Activated B cell treated with CpG ODN at 0.5 μM for 24 hours (primary cell): ENCODE data around the gene ZNF593. TPM values are rescaled to one million over a fixed set of nuclear protein-coding genes. Genes with fewer than 3 reads are reported as not detected.

Source experiments
- ATAC-seq: fragments of 200-7000 bp; cut with Tn5 transposase; one replicate; pipeline ENCODE4 v1.10.0; 2021; ENCODE audit warnings: low read depth, mild to moderate bottlenecking, moderate library complexity
- CTCF ChIA-PET: fragments of 350-600 bp; sonication (Branson Sonifier 250); formaldehyde crosslinking; loops from one replicate; lab custom pipeline; 2021; ENCODE audit warnings: antibody characterized with exemption; lab: Charles Lee
- POLR2A ChIA-PET: fragments of 350-600 bp; sonication (Branson Sonifier 250); formaldehyde crosslinking; loops from one replicate; lab custom pipeline; 2021; ENCODE audit warnings: antibody characterized with exemption; lab: Charles Lee
- DNase-seq: peaks from one replicate; pipeline ENCODE4 v3.0.0; 2022
- H3K27ac Mint-ChIP-seq: one replicate; pipeline ENCODE4 v1.8.0; 2020; ENCODE audit warnings: mixed read lengths
- H3K27me3 Mint-ChIP-seq: one replicate; pipeline ENCODE4 v1.8.0; 2021; ENCODE audit warnings: mixed read lengths
- H3K36me3 Mint-ChIP-seq: one replicate; pipeline ENCODE4 v1.8.0; 2021; ENCODE audit warnings: low read depth, mixed read lengths
- H3K4me1 Mint-ChIP-seq: one replicate; pipeline ENCODE4 v1.8.0; 2021; ENCODE audit warnings: mixed read lengths
- H3K4me3 Mint-ChIP-seq: one replicate; pipeline ENCODE4 v1.8.0; 2020; ENCODE audit warnings: mild to moderate bottlenecking, mixed read lengths
- H3K9me3 Mint-ChIP-seq: one replicate; pipeline ENCODE4 v1.8.0; 2020; ENCODE audit warnings: mixed read lengths
- CTCF ChIP-seq: fragments of 200-600 bp; IDR thresholded peaks from one replicate; pipeline ENCODE4 v1.8.0; 2022; ENCODE audit warnings: antibody characterized with exemption, mild to moderate bottlenecking
- intact Hi-C: fragments of 100-400 bp; cut with micrococcal nuclease; formaldehyde crosslinking; loops from one replicate; pipeline ENCODE4 v1.15.1; 2024
- total RNA-seq: library from RNA; stranded (reverse); gene quantifications from 2 replicates; pipeline ENCODE4 v1.2.3, GENCODE V29; 2022

Gene ZNF593
- total RNA-seq, 1 donor from 2014 or later: 36.0 TPM

GRCh38 chr1:26169198-26169554, 532 bp upstream of the ZNF593 start:
- no peak for TF ChIP-seq CTCF
- POLR2A ChIA-PET: interaction anchor here (0.6 to 1.8 kb wide), 9 partner anchors 12 to 263 kb away, joined by 3 to 13 read pairs (median 4); partner anchors contain the start of genes CD52, CEP85 and DHDDS
- Mint-ChIP-seq H3K4me1 (peaks cover 20% of the 10 kb centered on the region), H3K27ac (peak overlapping the region; percentile 41), H3K36me3 (no peaks in the 10 kb centered on the region), H3K27me3 (no peaks in the 10 kb centered on the region), H3K4me3 (peak overlapping the region; percentile 91), H3K9me3 (no peaks in the 10 kb centered on the region)
- DNase-seq (no peak), ATAC-seq (no peak)
- CTCF ChIA-PET: interaction anchor here (0.6 to 3.1 kb wide), 15 partner anchors 11 to 303 kb away, joined by 3 to 35 read pairs (median 4); partner anchors contain the start of genes CD52, CEP85 and HMGN2
- intact Hi-C loops: loop anchor here (1.0 to 2.0 kb wide), 4 partner anchors 58 to 194 kb away; partner anchors contain the start of genes CEP85 and PDIK1L

- intact Hi-C loops: no loop called here
- ChIA-PET CTCF (interaction anchor here (1.0 to 3.1 kb wide), 8 partner anchors 14 to 247 kb away, joined by 3 to 35 read pairs (median 6); partner anchors contain the start of gene CEP85), POLR2A (interaction anchor here (1.2 to 1.8 kb wide), 4 partner anchors 14 to 262 kb away, joined by 3 to 13 read pairs (median 8); partner anchors contain the start of genes CEP85 and DHDDS)
- TF ChIP-seq CTCF: no peak
- DNase-seq (no peak), ATAC-seq (no peak)
- H3K9me3 Mint-ChIP-seq: no peaks in the 10 kb centered on the region
- H3K4me3 Mint-ChIP-seq: peak overlapping the region; percentile 91
- peak overlapping the region; percentile 84 for H3K27ac Mint-ChIP-seq
- no peaks in the 10 kb centered on the region for H3K36me3 Mint-ChIP-seq
- H3K27me3 Mint-ChIP-seq: no peaks in the 10 kb centered on the region
- H3K4me1 Mint-ChIP-seq: peaks cover 16% of the 10 kb centered on the region
These were observed 739 bp downstream of the ZNF593 start for GRCh38 chr1:26170472-26170821.

GRCh38 chr1:26171084-26172072, 1.7 kb downstream of the ZNF593 start, which contains the start of gene ZNF593OS:
Gene ZNF593OS (minus strand): TSS chr1:26171832. CDS start chr1:26171661, 171 bp downstream.
- no peak for TF ChIP-seq CTCF
- Mint-ChIP-seq H3K4me1 (peaks cover 16% of the 10 kb centered on the region), H3K27me3 (no peaks in the 10 kb centered on the region), H3K36me3 (no peaks in the 10 kb centered on the region), H3K27ac (no peak within 1 kb of the TSS), H3K9me3 (no peaks in the 10 kb centered on the region), H3K4me3 (peak within 1 kb of the TSS; percentile 91)
- no peak for DNase-seq
- ATAC-seq: no peak
- intact Hi-C loops: no loop called here
- CTCF ChIA-PET: interaction anchor here (1.3 to 3.1 kb wide), 2 partner anchors 64 to 246 kb away, joined by 4 to 25 read pairs; partner anchors contain the start of gene CEP85
- POLR2A ChIA-PET: no interaction called here

- no peaks in the 10 kb centered on the region for H3K27me3 Mint-ChIP-seq
- peaks cover 11% of the 10 kb centered on the region for H3K4me1 Mint-ChIP-seq
- DNase-seq (no peak), ATAC-seq (no peak)
- intact Hi-C loops: no loop called here
- TF ChIP-seq CTCF: no peak
- no peaks in the 10 kb centered on the region for H3K36me3 Mint-ChIP-seq
- ChIA-PET POLR2A (no interaction called here), CTCF (no interaction called here)
- no peak overlapping the region for H3K27ac Mint-ChIP-seq
- no peak overlapping the region for H3K4me3 Mint-ChIP-seq
- H3K9me3 Mint-ChIP-seq: no peaks in the 10 kb centered on the region
These were observed 5.6 kb downstream of the ZNF593 start for GRCh38 chr1:26175346-26175745.

- Mint-ChIP-seq H3K4me3 (no peak within 1 kb of the TSS), H3K27ac (no peak within 1 kb of the TSS), H3K4me1 (no peaks in the 10 kb centered on the region), H3K27me3 (no peaks in the 10 kb centered on the region), H3K9me3 (no peaks in the 10 kb centered on the region), H3K36me3 (no peaks in the 10 kb centered on the region)
- ATAC-seq: no peak
- intact Hi-C loops: no loop called here
- ChIA-PET CTCF (interaction anchor here (0.8 kb wide), 1 partner anchor 145 kb away, joined by 3 read pairs; no protein-coding TSS in a partner anchor), POLR2A (no interaction called here)
- no peak for TF ChIP-seq CTCF
- DNase-seq: no peak
These were observed 7.5 kb downstream of the ZNF593 start, which contains the start of gene CNKSR1 for GRCh38 chr1:26177182-26177684. Gene CNKSR1 (plus strand): TSS chr1:26177491. CDS start chr1:26177548, 57 bp downstream.
